Ovary (tissue), 9 donors: Measurements from ENCODE around the gene CARD9. TPM values are rescaled to one million over a fixed set of nuclear protein-coding genes. Genes with fewer than 3 reads are reported as not detected.

Experiments used
- DNase-seq, 5 donors: peaks; one replicate each; pipeline ENCODE4 v3.0.0-alpha.2; 2019 to 2020
- H3K27ac ChIP-seq, 2 donors: fragments of 200-600 bp; one replicate each; pipeline versions ENCODE4 v1.5.1 to v1.8.0; 2019 to 2022
- H3K27me3 ChIP-seq: fragments of 200-600 bp; one replicate; pipeline ENCODE4 v1.8.0; 2022
- H3K36me3 ChIP-seq: fragments of 200-600 bp; sonication (generic); one replicate; pipeline ENCODE4 v1.5.1; 2019
- H3K4me1 ChIP-seq: one replicate; pipeline ENCODE4 v1.8.1; 2013; ENCODE audit warnings: mild to moderate bottlenecking, moderate library complexity; ENCODE audit not compliant: insufficient read depth
- H3K4me3 ChIP-seq: fragments of 200-600 bp; sonication (generic); one replicate; pipeline ENCODE4 v1.5.1; 2017
- H3K9me3 ChIP-seq, 2 donors: fragments of 200-600 bp in 1 of 2; sonication (generic) in 1 of 2; one replicate each; pipeline versions ENCODE4 v1.5.1 to v1.8.1; 2013 to 2019; ENCODE audit warnings: mild to moderate bottlenecking in 1 of 2, moderate library complexity in 1 of 2
- CTCF ChIP-seq, 3 donors: fragments of 450-650 bp in 2 of 3; fragments of 200-600 bp in 1 of 3; IDR thresholded peaks; one replicate each; pipeline versions ENCODE4 v1.5.1 to v1.8.0; 2016 to 2022; ENCODE audit warnings: antibody characterized with exemption in 3 of 3, mild to moderate bottlenecking in 1 of 3
- EP300 ChIP-seq: sonication (generic); formaldehyde crosslinking; IDR thresholded peaks from one replicate; pipeline ENCODE4 v1.6.1; 2017; ENCODE audit warnings: antibody characterized with exemption
- POLR2A ChIP-seq: fragments of 450-650 bp; IDR thresholded peaks from one replicate; pipeline ENCODE4 v1.6.1; 2017; ENCODE audit warnings: antibody characterized with exemption, mild to moderate bottlenecking, moderate library complexity
- WGBS, 3 donors: extraction: QIAGEN DNeasy Blood & Tissue Kit in 1 of 3; methylation state at CpG; one replicate each; pipeline versions ENCODE4 v1.1.5 to v1.1.7; 2013 to 2017; 5-methylcytosine and 5-hydroxymethylcytosine counted together
- intact Hi-C, 4 donors: fragments of 100-400 bp; cut with DNase I; formaldehyde crosslinking; loops; one replicate each; pipeline versions ENCODE4 v1.11.0 to v1.15.1; 2022 to 2023
- polyA plus RNA-seq, 2 donors: library from polyadenylated mRNA; stranded (reverse); fragments of 200-250 nt in 1 of 2; fragments of 350-450 nt in 1 of 2; fragmentation: Illumina TruSeq in 1 of 2; extraction: RNeasy Lipid Tissue Mini Kit (QIAGEN cat#74804) in 1 of 2; gene quantifications; one replicate each; pipeline ENCODE4 v1.2.3, GENCODE V29; 2013 to 2014
- total RNA-seq, 7 donors: library from RNA; depleted of rRNA in 2 of 7; stranded (reverse); fragments of >200 nt in 2 of 7; fragmentation: NEBNext Ultra II Directional in 3 of 7; extraction: Animal tissue kit (Norgen Biotek cat#: 25700) in 3 of 7; gene quantifications; one replicate each; pipeline versions ENCODE4 v1.1.0 to v1.2.4, GENCODE V29; 2016 to 2023
- donor health status: DM: no; HTN: no; CAD: no; lungs with moderate emphysema.
- donor health status: DM: no; HTN: no; CAD: no.
- donor health status: Bipolar disorder and iron deficiency.
- donor health status: DM: yes; HTN: yes; CAD: no.
- donor health status: DM: no; HTN: no; CAD: no.
- donor health status: DM: yes; HTN: yes; CAD: no.

The CARD9 gene
- total and polyA plus RNA-seq, 9 donors = 0.48 to 3.5 (median 1.1) TPM; not detected in 1

GRCh38 chr9:136314056-136314416, 59.4 kb downstream of the CARD9 start:
- Histone ChIP-seq H3K4me1 (no peaks in the 10 kb centered on the region), H3K36me3 (no peaks in the 10 kb centered on the region), H3K4me3 (no peak overlapping the region), H3K27me3 (no peaks in the 10 kb centered on the region), H3K27ac (no peak overlapping the region), H3K9me3 (no peaks in the 10 kb centered on the region)
- intact Hi-C loops = loop anchor here in 2 of 4 donors (5.0 kb wide), 2 partner anchors 53 to 88 kb away; partner anchors contain the start of gene SNAPC4 (in 1 of the 2)
- DNase-seq = no peak
- WGBS, 3 donors = 51 to 74% (median 60%) methylated on average over 3 of the region's 3 CpGs
- TF ChIP-seq CTCF (IDR thresholded peaks at IDR 0.05) (no peak), EP300 (no peak), POLR2A (no peak)

Other genes starting within 250 kb of the CARD9 start
- gene LHX3, start 168.5 kb downstream of the CARD9 start, total RNA-seq = not detected
- not detected for gene LHX3, start 168.5 kb downstream of the CARD9 start, polyA plus RNA-seq
- gene QSOX2, start 127.9 kb downstream of the CARD9 start, total RNA-seq = 10 to 100 TPM in 3 of 7 donors, 1 to 10 TPM in 4; 7.5 to 14.3 (median 10.0) TPM
- 1 to 10 TPM; 5.6 to 5.8 TPM for gene QSOX2, start 127.9 kb downstream of the CARD9 start, polyA plus RNA-seq
- 10 to 100 TPM in 1 of 7 donors, 1 to 10 TPM in 2, under 1 TPM in 3, not detected in 1; 0.03 to 15.7 (median 1.2) TPM for gene CCDC187, start 69.6 kb downstream of the CARD9 start, total RNA-seq
- under 1 TPM; 0.02 to 0.05 TPM for gene CCDC187, start 69.6 kb downstream of the CARD9 start, polyA plus RNA-seq
- gene GPSM1, start 46.1 kb downstream of the CARD9 start, total RNA-seq = 10 to 100 TPM; 14.1 to 65.4 (median 36.4) TPM
- 10 to 100 TPM in 1 of 2 donors, under 1 TPM in 1; 0.57 to 26.6 TPM for gene GPSM1, start 46.1 kb downstream of the CARD9 start, polyA plus RNA-seq
- 10 to 100 TPM; 14.4 to 33.3 (median 24.2) TPM for gene DNLZ, start 9.9 kb downstream of the CARD9 start, total RNA-seq
- 10 to 100 TPM in 1 of 2 donors, 1 to 10 TPM in 1; 1.8 to 10.3 TPM for gene DNLZ, start 9.9 kb downstream of the CARD9 start, polyA plus RNA-seq
- gene SNAPC4, start 26.5 kb upstream of the CARD9 start, total RNA-seq = 1 to 10 TPM; 5.4 to 9.6 (median 8.9) TPM
- gene SNAPC4, start 26.5 kb upstream of the CARD9 start, polyA plus RNA-seq = 1 to 10 TPM; 3.7 to 7.3 TPM
- gene ENTR1, start 36.9 kb upstream of the CARD9 start, total RNA-seq = 10 to 100 TPM; 21.3 to 52.5 (median 28.9) TPM
- gene ENTR1, start 36.9 kb upstream of the CARD9 start, polyA plus RNA-seq = 10 to 100 TPM; 19.3 to 24.5 TPM
- 10 to 100 TPM; 18.7 to 46.0 (median 40.1) TPM for gene PMPCA, start 37.0 kb upstream of the CARD9 start, total RNA-seq
- 10 to 100 TPM; 39.6 to 82.4 TPM for gene PMPCA, start 37.0 kb upstream of the CARD9 start, polyA plus RNA-seq
- 10 to 100 TPM; 11.0 to 18.5 (median 15.4) TPM for gene INPP5E, start 66.2 kb upstream of the CARD9 start, total RNA-seq
- gene INPP5E, start 66.2 kb upstream of the CARD9 start, polyA plus RNA-seq = 1 to 10 TPM; 3.4 to 9.7 TPM
- gene SEC16A, start 109.4 kb upstream of the CARD9 start, total RNA-seq = 10 to 100 TPM; 30.0 to 61.4 (median 50.2) TPM
- 10 to 100 TPM; 27.6 to 37.2 TPM for gene SEC16A, start 109.4 kb upstream of the CARD9 start, polyA plus RNA-seq
- 10 to 100 TPM in 6 of 7 donors, 1 to 10 TPM in 1; 7.3 to 30.9 (median 17.4) TPM for gene NOTCH1, start 172.4 kb upstream of the CARD9 start, total RNA-seq
- gene NOTCH1, start 172.4 kb upstream of the CARD9 start, polyA plus RNA-seq = 1 to 10 TPM; 2.5 to 7.8 TPM